ENCODE measurements around the gene CFAP221.

The CFAP221 gene

DNA sequence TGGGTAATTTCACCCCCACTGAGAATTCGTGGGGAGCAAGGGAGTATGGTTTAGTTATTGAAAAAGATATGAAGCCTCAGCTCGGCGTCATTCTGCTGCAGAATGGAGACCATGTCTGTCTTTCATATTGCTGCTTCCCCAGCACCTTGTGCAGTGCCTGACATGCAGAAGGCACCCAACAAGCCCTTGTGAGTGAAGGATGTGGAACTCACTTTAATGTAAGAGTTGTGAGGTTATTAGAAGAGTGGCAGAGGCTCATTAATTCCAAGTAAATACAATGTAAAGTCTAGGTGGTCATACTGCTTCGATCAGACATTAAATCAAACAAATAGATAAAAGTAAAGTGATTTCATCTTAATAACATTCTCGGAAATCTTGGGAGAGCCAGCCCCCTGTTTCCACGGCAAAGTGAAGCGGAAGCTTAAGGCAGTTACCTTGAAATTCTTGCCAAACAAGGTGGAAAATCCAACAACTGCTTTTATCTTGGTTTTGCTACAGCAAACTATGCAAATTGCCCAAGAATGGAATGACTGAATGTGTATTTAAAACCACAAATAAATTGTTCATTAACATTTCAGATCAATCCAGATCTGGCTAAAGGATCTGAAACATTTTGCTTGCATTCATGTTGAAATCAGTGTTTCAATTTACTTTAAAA lies 9.6 kb downstream of the CFAP221 start:
- TF ChIP-seq, protein P1, sequence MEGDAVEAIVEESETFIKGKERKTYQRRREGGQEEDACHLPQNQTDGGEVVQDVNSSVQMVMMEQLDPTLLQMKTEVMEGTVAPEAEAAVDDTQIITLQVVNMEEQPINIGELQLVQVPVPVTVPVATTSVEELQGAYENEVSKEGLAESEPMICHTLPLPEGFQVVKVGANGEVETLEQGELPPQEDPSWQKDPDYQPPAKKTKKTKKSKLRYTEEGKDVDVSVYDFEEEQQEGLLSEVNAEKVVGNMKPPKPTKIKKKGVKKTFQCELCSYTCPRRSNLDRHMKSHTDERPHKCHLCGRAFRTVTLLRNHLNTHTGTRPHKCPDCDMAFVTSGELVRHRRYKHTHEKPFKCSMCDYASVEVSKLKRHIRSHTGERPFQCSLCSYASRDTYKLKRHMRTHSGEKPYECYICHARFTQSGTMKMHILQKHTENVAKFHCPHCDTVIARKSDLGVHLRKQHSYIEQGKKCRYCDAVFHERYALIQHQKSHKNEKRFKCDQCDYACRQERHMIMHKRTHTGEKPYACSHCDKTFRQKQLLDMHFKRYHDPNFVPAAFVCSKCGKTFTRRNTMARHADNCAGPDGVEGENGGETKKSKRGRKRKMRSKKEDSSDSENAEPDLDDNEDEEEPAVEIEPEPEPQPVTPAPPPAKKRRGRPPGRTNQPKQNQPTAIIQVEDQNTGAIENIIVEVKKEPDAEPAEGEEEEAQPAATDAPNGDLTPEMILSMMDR (IDR thresholded peaks at IDR 0.05; ENCODE audit: low read depth, low read length, missing control alignments): no peak
- no peak for DNase-seq (ENCODE audit: extremely low read depth, low read depth)
- H3K4me3 ChIP-seq (replicated peaks; ENCODE audit: low read depth, low read length): no peak overlapping the region

DNA sequence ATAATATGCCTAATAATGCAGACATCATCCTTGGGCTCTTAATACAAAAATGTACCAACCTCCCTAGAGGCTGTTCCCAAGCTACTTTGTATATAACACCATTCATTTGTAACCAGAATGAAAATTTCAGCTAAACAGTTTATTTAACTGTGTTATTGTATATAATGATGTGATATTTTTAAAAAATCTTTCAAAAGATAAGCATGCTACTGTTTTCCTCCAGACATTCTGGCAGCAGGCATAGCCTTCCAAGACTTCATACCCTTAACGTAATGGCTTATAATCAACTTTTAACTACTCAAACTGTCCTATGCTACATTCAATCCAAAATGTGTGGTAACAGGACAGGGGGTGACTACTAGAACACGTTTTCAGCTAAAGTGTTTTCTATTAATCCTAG lies 21.2 kb downstream of the CFAP221 start:
- DNase-seq (ENCODE audit: extremely low read depth, low read depth): no peak
- no peak overlapping the region for H3K4me3 ChIP-seq (replicated peaks; ENCODE audit: low read depth, low read length)
- TF ChIP-seq, protein P1 (IDR thresholded peaks at IDR 0.05; ENCODE audit: low read depth, low read length, missing control alignments): no peak

DNA sequence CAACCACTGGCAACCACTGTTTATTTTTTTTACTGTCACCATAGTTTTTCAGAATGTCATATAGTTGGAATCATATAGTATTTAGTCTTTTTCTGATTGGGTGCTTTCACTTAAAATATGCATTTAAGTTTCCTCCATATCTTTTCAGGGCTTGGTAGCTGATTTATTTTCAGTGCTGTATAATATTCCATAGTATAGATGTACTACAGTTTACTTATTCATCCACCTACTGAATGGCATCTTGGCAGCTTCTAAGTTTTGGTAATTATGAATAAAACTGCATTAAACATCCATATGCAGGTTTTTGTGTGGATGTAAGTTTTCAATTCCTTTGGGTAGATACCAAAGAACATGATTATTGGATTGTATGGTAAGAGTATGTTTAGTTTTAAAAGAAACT lies 23.0 kb downstream of the CFAP221 start:
- H3K4me3 ChIP-seq (replicated peaks; ENCODE audit: low read depth, low read length): no peak overlapping the region
- TF ChIP-seq, protein P1 (IDR thresholded peaks at IDR 0.05; ENCODE audit: low read depth, low read length, missing control alignments): no peak
- DNase-seq (ENCODE audit: extremely low read depth, low read depth): no peak

DNA sequence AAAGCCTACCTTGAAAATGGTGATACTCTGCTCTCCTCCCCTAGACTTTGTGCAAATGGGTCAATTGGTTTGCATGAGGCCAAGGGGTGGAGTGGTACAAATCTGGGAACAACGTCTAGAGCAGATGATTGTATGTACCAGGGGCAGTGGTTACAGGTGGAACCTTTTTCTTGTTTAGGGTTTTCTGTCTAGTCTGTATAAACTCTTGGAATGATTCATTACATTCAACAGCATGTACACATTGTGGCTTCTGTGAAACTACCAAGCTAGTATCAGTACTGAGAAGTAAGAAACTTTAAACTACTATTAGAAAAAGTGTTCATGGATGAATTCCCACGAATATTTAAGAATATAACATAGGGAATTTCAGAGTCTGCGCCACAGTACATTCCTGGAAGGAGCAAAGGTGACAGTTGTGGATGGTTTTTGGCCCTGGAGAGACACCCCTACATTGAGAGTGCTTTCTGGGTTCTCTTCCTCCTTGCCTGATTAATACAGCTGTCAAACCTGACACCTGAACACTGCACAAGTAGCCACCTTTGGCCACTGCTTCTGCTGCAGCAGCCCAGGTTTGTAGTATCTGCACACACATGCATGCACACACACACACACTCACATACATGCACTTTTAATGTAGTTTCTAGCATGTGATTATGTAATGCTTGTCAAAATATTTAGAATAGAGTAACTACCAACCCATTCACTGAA lies 30.0 kb downstream of the CFAP221 start:
- no peak for DNase-seq (ENCODE audit: extremely low read depth, low read depth)
- no peak overlapping the region for H3K4me3 ChIP-seq (replicated peaks; ENCODE audit: low read depth, low read length)
- TF ChIP-seq, protein P1 (IDR thresholded peaks at IDR 0.05; ENCODE audit: low read depth, low read length, missing control alignments): no peak

DNA sequence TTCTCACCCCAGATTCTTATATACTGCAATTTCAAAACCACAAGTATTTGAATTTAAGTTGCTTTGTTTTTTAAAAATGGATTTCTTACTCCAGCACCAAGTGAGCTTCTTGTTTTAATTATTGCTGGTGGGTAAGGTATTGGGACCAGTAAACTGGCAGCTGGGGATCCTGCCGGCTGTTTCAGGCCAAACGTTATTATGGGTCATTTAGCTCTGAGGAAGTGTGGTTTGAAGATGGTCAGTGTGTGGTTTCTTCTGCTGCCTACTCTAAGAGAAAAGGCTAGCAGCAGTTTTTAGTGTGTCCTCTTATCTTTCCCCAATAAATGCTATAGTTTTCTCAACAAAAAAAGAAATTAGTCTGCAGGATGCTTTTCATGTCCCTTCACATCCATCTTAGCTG lies 30.6 kb downstream of the CFAP221 start:
- TF ChIP-seq, protein P1 (IDR thresholded peaks at IDR 0.05; ENCODE audit: low read depth, low read length, missing control alignments): no peak
- no peak overlapping the region for H3K4me3 ChIP-seq (replicated peaks; ENCODE audit: low read depth, low read length)
- DNase-seq (ENCODE audit: extremely low read depth, low read depth): no peak

DNA sequence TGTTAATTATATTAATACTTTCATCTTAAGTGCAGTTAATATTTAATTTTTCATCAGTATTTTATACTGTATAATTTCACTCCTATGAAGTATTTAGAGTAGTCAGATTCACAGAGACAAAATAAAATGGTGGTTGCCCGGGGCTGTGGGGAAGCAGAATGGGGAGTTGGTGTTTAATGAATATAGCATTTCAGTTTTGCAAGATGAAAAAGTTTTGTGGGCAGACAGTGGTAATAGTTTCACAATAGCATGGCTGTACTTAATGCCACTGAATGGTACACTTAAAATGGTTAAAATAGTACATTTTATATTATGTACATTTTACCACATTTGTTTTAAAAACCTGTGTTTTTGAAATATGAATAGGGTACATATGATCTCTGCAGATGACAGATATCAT lies 31.2 kb downstream of the CFAP221 start:
- TF ChIP-seq, protein P1 (IDR thresholded peaks at IDR 0.05; ENCODE audit: low read depth, low read length, missing control alignments): no peak
- no peak overlapping the region for H3K4me3 ChIP-seq (replicated peaks; ENCODE audit: low read depth, low read length)
- DNase-seq (ENCODE audit: extremely low read depth, low read depth): no peak
